Epithelial cell of proximal tubule (primary cell): ENCODE results near the gene LRRTM4. TPM values are rescaled to one million over a fixed set of nuclear protein-coding genes. Genes with fewer than 3 reads are reported as not detected.
"Not testable (repeated sequence)": the region's sequence is repeated elsewhere in the genome, so short reads cannot be mapped to it uniquely, and the experiment has no call there.

ENCODE experiments used
- DNase-seq: peaks from one replicate; pipeline ENCODE4 v3.0.0-alpha.2; 2011; ENCODE audit warnings: low read depth
- H3K4me3 ChIP-seq: 2 replicates; pipeline ENCODE4 v1.5.1; 2011; ENCODE audit warnings: low read depth, mild to moderate bottlenecking, low read length
- CTCF ChIP-seq: conservative IDR thresholded peaks from 2 replicates; pipeline ENCODE4 v1.5.1; 2012; ENCODE audit warnings: low read depth, mild to moderate bottlenecking, low read length
- total RNA-seq: library from RNA; depleted of rRNA; stranded (reverse); fragments of >200 nt; gene quantifications from 2 replicates; pipeline ENCODE4 v1.2.3, GENCODE V29; 2015

LRRTM4 gene
- total RNA-seq, 1 donor from 2014 or later: not detected

GRCh38 chr2:77169426-77169825, 352.8 kb downstream of the LRRTM4 start:
- no peak for DNase-seq
- no peak for TF ChIP-seq CTCF
- no peak overlapping the region for H3K4me3 ChIP-seq

GRCh38 chr2:77164021-77164420, 358.2 kb downstream of the LRRTM4 start:
- H3K4me3 ChIP-seq, DNase-seq: not testable (repeated sequence)

GRCh38 chr2:77161009-77161408, 361.2 kb downstream of the LRRTM4 start:
- DNase-seq: peak; percentile 67
- TF ChIP-seq CTCF: no peak
- no peak overlapping the region for H3K4me3 ChIP-seq

- TF ChIP-seq CTCF: no peak
- DNase-seq: no peak
- no peak overlapping the region for H3K4me3 ChIP-seq
Observed at GRCh38 chr2:77156599-77156998, 365.6 kb downstream of the LRRTM4 start.

- no peak overlapping the region for H3K4me3 ChIP-seq
- no peak for DNase-seq
- no peak for TF ChIP-seq CTCF
Observed at GRCh38 chr2:77155511-77155910, 366.7 kb downstream of the LRRTM4 start.

- no peak for TF ChIP-seq CTCF
- DNase-seq: no peak
- H3K4me3 ChIP-seq: no peak overlapping the region
Observed at GRCh38 chr2:77149565-77149964, 372.6 kb downstream of the LRRTM4 start.

- no peak for TF ChIP-seq CTCF
- no peak overlapping the region for H3K4me3 ChIP-seq
- no peak for DNase-seq
Observed at GRCh38 chr2:77147153-77147552, 375.0 kb downstream of the LRRTM4 start.

GRCh38 chr2:77144772-77145171, 377.4 kb downstream of the LRRTM4 start:
- no peak for TF ChIP-seq CTCF
- DNase-seq: no peak
- H3K4me3 ChIP-seq: no peak overlapping the region
